HCT116 (cell line): ENCODE results near the gene ACOX3. TPM values are rescaled to one million over a fixed set of nuclear protein-coding genes. Genes with fewer than 3 reads are reported as not detected.

Source experiments
- ATAC-seq: fragments of 200-7000 bp; cut with Tn5 transposase; 2 replicates; pipeline ENCODE4 v1.9.1; 2020; ENCODE audit warnings: mild to moderate bottlenecking, moderate library complexity
- BruUV-seq: library from RNA; stranded (reverse); fragments of 400-500 nt; replicated peaks from 2 replicates; lab custom pipeline; 2021; lab: Mats Ljungman, UMichigan
- CTCF ChIA-PET: fragments of 300-600 bp; sonication (Branson Sonifier 250); formaldehyde crosslinking; loops from one replicate; lab custom pipeline; 2021; ENCODE audit warnings: antibody characterized with exemption; lab: Charles Lee
- POLR2A ChIA-PET: fragments of 300-600, 350-600 bp; sonication (Branson Sonifier 250); formaldehyde crosslinking; loops from one replicate; lab custom pipeline; 2021; ENCODE audit warnings: antibody characterized with exemption; lab: Charles Lee
- RAD21 ChIA-PET, 2 experiments: fragments of 300-600 bp; sonication (Branson Sonifier 250); formaldehyde crosslinking; loops; one replicate each; lab custom pipeline; 2023; ENCODE audit warnings: low total read pairs in 2 of 2; ENCODE audit not compliant: uncharacterized antibody in 2 of 2, unreplicated experiment in 2 of 2, low non-redundant PET in 1 of 2; lab: Charles Lee
- DNase-seq: peaks from one replicate; pipeline ENCODE4 v3.0.0-alpha.2; 2010; ENCODE audit warnings: low read depth, low spot score
- H2AFZ ChIP-seq: fragments of 200-600 bp; shearing (Covaris generic), sonication (generic); 2 replicates; pipeline ENCODE4 v1.6.1; 2017; ENCODE audit warnings: low read depth, mixed run types, mixed read lengths, antibody characterized with exemption, low read length; ENCODE audit not compliant: poor library complexity, severe bottlenecking
- H3K27ac ChIP-seq: 2 replicates; pipeline ENCODE4 v1.5.1; 2012; ENCODE audit warnings: low read depth, low read length
- H3K27me3 ChIP-seq: fragments of 200-600 bp; sonication (generic); 2 replicates; pipeline ENCODE4 v1.6.1; 2016; ENCODE audit warnings: mixed run types, low read length, mixed read lengths; ENCODE audit not compliant: insufficient read depth
- H3K36me3 ChIP-seq, 2 experiments: fragments of 200-500 bp in 1 of 2; fragments of 200-600 bp in 1 of 2; sonication (Bioruptor generic) in 1 of 2; sonication (generic) in 1 of 2; 2 replicates each; pipeline versions ENCODE4 v1.5.1 to v1.6.1; 2014 to 2016; ENCODE audit warnings: low read length in 2 of 2, inconsistent platforms in 1 of 2, mixed read lengths in 1 of 2, mixed run types in 1 of 2; ENCODE audit not compliant: insufficient read depth in 2 of 2, control insufficient read depth in 1 of 2
- H3K4me1 ChIP-seq, 2 experiments: fragments of 200-600 bp in 1 of 2; sonication (generic) in 1 of 2; 2 replicates each; pipeline versions ENCODE4 v1.5.1 to v1.6.1; 2012 to 2017; ENCODE audit warnings: low read length in 2 of 2, inconsistent platforms in 1 of 2, mild to moderate bottlenecking in 1 of 2, mixed read lengths in 1 of 2, mixed run types in 1 of 2, moderate library complexity in 1 of 2; ENCODE audit not compliant: insufficient read depth in 2 of 2, control insufficient read depth in 1 of 2
- H3K4me2 ChIP-seq: fragments of 200-600 bp; sonication (generic); 2 replicates; pipeline ENCODE4 v1.6.1; 2017; ENCODE audit warnings: mixed run types, low read length, mixed read lengths
- H3K4me3 ChIP-seq, 2 experiments: fragments of 200-600 bp in 1 of 2; sonication (generic) in 1 of 2; replicated peaks in 1 of 2; 2 replicates each; pipeline ENCODE4 v1.5.1; 2011 to 2016; ENCODE audit warnings: low read length in 2 of 2, control low read depth in 1 of 2, low read depth in 1 of 2, mild to moderate bottlenecking in 1 of 2, mixed read lengths in 1 of 2, mixed run types in 1 of 2
- H3K79me2 ChIP-seq: fragments of 200-600 bp; sonication (generic); 2 replicates; pipeline ENCODE4 v1.6.1; 2017; ENCODE audit warnings: mild to moderate bottlenecking, mixed run types, low read length, moderate library complexity, mixed read lengths; ENCODE audit not compliant: insufficient read depth
- H3K9ac ChIP-seq: fragments of 200-600 bp; sonication (generic); 2 replicates; pipeline ENCODE4 v1.6.1; 2016; ENCODE audit warnings: low read length, mixed read lengths
- H3K9me2 ChIP-seq: fragments of 200-600 bp; sonication (generic), shearing (Covaris generic); 2 replicates; pipeline ENCODE4 v1.6.1; 2017; ENCODE audit warnings: mixed run types, mild to moderate bottlenecking, moderate library complexity; ENCODE audit not compliant: insufficient read depth
- H3K9me3 ChIP-seq, 2 experiments: fragments of 200-500 bp in 1 of 2; fragments of 200-600 bp in 1 of 2; sonication (Bioruptor generic) in 1 of 2; sonication (generic) in 1 of 2; 2 replicates each; pipeline ENCODE4 v1.6.1; 2014 to 2017; ENCODE audit warnings: low read length in 2 of 2, mixed read lengths in 2 of 2, inconsistent platforms in 1 of 2, low read depth in 1 of 2, mild to moderate bottlenecking in 1 of 2, mixed run types in 1 of 2, moderate library complexity in 1 of 2; ENCODE audit not compliant: control insufficient read depth in 1 of 2, insufficient read depth in 1 of 2
- H4K20me1 ChIP-seq: fragments of 200-600 bp; sonication (generic), shearing (Covaris generic); 2 replicates; pipeline ENCODE4 v1.6.1; 2017; ENCODE audit warnings: mixed run types, mild to moderate bottlenecking, moderate library complexity; ENCODE audit not compliant: insufficient read depth
- CBX3 ChIP-seq: IDR thresholded peaks from 2 replicates; pipeline ENCODE4 v1.6.1; 2012; ENCODE audit warnings: low read depth
- ELF1 ChIP-seq: IDR thresholded peaks from 2 replicates; pipeline ENCODE4 v1.6.1; 2012; ENCODE audit warnings: low read depth, borderline replicate concordance
- FOSL1 ChIP-seq: IDR thresholded peaks from 2 replicates; pipeline ENCODE4 v1.6.1; 2012; ENCODE audit warnings: low read depth
- JUND ChIP-seq: IDR thresholded peaks from 2 replicates; pipeline ENCODE4 v1.6.1; 2012
- POLR2A ChIP-seq: IDR thresholded peaks from 2 replicates; pipeline ENCODE4 v1.7.0; 2011; ENCODE audit warnings: borderline replicate concordance; ENCODE audit not compliant: insufficient read depth, insufficient read length; ENCODE audit errors: extremely low read depth
- POLR2AphosphoS5 ChIP-seq: IDR thresholded peaks from 2 replicates; pipeline ENCODE4 v1.6.1; 2011; ENCODE audit warnings: mild to moderate bottlenecking, low read depth, low read length, moderate library complexity
- RAD21 ChIP-seq: IDR thresholded peaks from 2 replicates; pipeline ENCODE4 v1.6.1; 2012; ENCODE audit warnings: low read depth, mild to moderate bottlenecking
- SIN3A ChIP-seq: IDR thresholded peaks from 2 replicates; pipeline ENCODE4 v1.6.1; 2012; ENCODE audit warnings: low read depth
- SP1 ChIP-seq: IDR thresholded peaks from 2 replicates; pipeline ENCODE4 v1.6.1; 2012; ENCODE audit warnings: low read depth
- TCF7L2 ChIP-seq: IDR thresholded peaks from 2 replicates; pipeline ENCODE4 v1.7.0; 2011; ENCODE audit warnings: borderline replicate concordance, inconsistent platforms; ENCODE audit not compliant: insufficient read depth, insufficient read length; ENCODE audit errors: extremely low read depth
- YY1 ChIP-seq: IDR thresholded peaks from 2 replicates; pipeline ENCODE4 v1.6.1; 2011; ENCODE audit warnings: low read length, low read depth, moderate library complexity, mild to moderate bottlenecking; ENCODE audit not compliant: insufficient replicate concordance; ENCODE audit errors: extremely low read depth
- ZNF274 ChIP-seq: fragments of 200-500 bp; sonication (Bioruptor generic); IDR thresholded peaks from 2 replicates; pipeline ENCODE4 v1.6.1; 2014; ENCODE audit warnings: mild to moderate bottlenecking, low read depth, low read length, inconsistent platforms
- intact Hi-C: fragments of 100-400 bp; cut with micrococcal nuclease; formaldehyde crosslinking; loops from 2 replicates; pipeline ENCODE4 v1.10.0; 2022
- total RNA-seq: library from RNA; stranded (reverse); gene quantifications from one replicate; pipeline ENCODE4 v1.2.1, GENCODE V29; 2021; ENCODE audit not compliant: unreplicated experiment
- TF ChIP-seq, protein P1 (sequence below): IDR thresholded peaks from 2 replicates; pipeline ENCODE4 v1.6.1; 2012; ENCODE audit warnings: low read depth
- TF ChIP-seq, protein P2 (sequence below): IDR thresholded peaks from 2 replicates; pipeline ENCODE4 v1.6.1; 2012
- TF ChIP-seq, protein P3 (sequence below), 3 experiments: fragments of 200-600 bp in 1 of 3; sonication (generic) in 1 of 3; IDR thresholded peaks in 2 of 3; conservative IDR thresholded peaks in 1 of 3; 2 replicates each; pipeline ENCODE4 v1.5.1; 2012 to 2017; ENCODE audit warnings: low read depth in 2 of 3, low read length in 2 of 3, antibody characterized with exemption in 1 of 3, borderline replicate concordance in 1 of 3, control low read depth in 1 of 3, mild to moderate bottlenecking in 1 of 3, mixed read lengths in 1 of 3, mixed run types in 1 of 3, moderate library complexity in 1 of 3; ENCODE audit not compliant: insufficient read depth in 1 of 3

The ACOX3 gene
- total RNA-seq, 1 experiment from 2014 or later, result 16.9 TPM

DNA sequence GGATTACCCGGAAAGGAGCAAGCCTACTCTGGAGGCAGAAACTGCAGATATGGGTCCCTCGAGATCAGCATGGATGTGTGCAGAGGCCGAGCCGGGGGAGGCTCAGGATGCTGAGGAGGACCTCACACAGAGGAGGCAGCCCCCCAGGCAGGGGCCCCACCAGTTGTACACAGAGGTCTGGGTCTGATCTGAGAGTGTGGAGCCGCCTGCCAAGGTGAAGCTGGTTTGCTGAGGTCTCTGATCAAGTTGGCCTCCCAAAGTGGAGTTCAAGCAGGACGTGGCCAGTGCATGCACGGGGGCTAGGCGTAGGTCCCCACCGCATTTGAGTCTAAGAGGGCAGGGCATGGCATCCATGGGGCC lies 35.0 kb downstream of the ACOX3 start (continued):
- TF ChIP-seq, protein P1, sequence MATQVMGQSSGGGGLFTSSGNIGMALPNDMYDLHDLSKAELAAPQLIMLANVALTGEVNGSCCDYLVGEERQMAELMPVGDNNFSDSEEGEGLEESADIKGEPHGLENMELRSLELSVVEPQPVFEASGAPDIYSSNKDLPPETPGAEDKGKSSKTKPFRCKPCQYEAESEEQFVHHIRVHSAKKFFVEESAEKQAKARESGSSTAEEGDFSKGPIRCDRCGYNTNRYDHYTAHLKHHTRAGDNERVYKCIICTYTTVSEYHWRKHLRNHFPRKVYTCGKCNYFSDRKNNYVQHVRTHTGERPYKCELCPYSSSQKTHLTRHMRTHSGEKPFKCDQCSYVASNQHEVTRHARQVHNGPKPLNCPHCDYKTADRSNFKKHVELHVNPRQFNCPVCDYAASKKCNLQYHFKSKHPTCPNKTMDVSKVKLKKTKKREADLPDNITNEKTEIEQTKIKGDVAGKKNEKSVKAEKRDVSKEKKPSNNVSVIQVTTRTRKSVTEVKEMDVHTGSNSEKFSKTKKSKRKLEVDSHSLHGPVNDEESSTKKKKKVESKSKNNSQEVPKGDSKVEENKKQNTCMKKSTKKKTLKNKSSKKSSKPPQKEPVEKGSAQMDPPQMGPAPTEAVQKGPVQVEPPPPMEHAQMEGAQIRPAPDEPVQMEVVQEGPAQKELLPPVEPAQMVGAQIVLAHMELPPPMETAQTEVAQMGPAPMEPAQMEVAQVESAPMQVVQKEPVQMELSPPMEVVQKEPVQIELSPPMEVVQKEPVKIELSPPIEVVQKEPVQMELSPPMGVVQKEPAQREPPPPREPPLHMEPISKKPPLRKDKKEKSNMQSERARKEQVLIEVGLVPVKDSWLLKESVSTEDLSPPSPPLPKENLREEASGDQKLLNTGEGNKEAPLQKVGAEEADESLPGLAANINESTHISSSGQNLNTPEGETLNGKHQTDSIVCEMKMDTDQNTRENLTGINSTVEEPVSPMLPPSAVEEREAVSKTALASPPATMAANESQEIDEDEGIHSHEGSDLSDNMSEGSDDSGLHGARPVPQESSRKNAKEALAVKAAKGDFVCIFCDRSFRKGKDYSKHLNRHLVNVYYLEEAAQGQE, result no peak
- TF ChIP-seq, protein P2, sequence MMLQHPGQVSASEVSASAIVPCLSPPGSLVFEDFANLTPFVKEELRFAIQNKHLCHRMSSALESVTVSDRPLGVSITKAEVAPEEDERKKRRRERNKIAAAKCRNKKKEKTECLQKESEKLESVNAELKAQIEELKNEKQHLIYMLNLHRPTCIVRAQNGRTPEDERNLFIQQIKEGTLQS, result no peak
- TF ChIP-seq CBX3, result no peak
- TF ChIP-seq, all 23 proteins: peak for 0

DNA sequence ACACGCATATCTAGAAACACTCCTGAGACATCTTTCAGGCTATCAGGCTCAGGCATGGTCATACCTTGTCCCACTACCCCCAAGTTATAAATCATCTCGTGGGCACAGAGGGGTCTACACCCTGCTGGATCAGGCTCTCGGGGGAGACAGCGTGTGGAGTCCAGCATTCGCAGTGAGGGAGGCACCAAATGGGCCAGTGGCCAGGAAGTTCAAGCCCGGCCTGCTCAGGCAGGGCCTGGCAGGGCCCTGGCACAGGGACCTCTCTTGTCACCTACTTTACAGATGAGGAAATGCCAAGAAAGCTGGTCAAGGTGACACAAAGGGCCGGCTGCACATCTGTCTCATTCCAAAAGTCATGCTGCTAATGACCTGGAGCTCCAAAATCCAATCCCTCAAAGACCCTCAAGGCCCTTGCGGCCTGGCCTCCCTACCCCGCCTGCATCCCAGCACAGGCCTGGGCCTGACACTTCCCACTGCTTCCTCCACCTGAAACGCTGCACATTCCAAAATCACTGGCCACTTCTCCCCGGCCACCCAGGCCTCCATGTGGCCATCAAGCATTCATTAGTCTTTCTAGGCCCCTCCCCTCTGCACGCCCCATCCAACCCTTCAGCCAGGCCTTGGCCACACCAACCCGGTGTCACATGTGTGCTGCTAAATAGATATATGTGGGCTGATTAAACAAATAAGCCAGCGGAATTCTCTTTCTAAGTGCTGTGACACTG lies 35.6 kb downstream of the ACOX3 start:
- Histone ChIP-seq H3K27ac (no peak overlapping the region), H3K79me2 (no peaks in the 10 kb centered on the region), H3K9me3 (no peaks in the 10 kb centered on the region), H3K4me2 (no peak overlapping the region), H3K4me3 (no peak overlapping the region), H3K9ac (no peak overlapping the region), H3K27me3 (no peaks in the 10 kb centered on the region), H3K36me3 (no peaks in the 10 kb centered on the region; a peak in 1 of 4 replicates), H3K4me1 (peaks cover 7% of the 10 kb centered on the region in 2 experiments; a peak in 3 of 4 replicates), H3K9me2 (no peaks in the 10 kb centered on the region), H2AFZ (no peak overlapping the region), H4K20me1 (no peaks in the 10 kb centered on the region)
- no peak for ATAC-seq
- POLR2A ChIA-PET, result no interaction called here
- CTCF ChIA-PET, result no interaction called here
- intact Hi-C loops, result no loop called here
- no TSS peak for BruUV-seq
- DNase-seq, result no peak
- RAD21 ChIA-PET, result interaction anchor here in 1 of 2 experiments (1.3 kb wide), 1 partner anchor 163 kb away, joined by 3 read pairs; no protein-coding TSS in a partner anchor
- TF ChIP-seq TCF7L2 (no peak), SP1 (no peak), JUND (no peak), YY1 (no peak), ELF1 (no peak), POLR2A (no peak), FOSL1 (no peak), SIN3A (no peak), RAD21 (no peak), ZNF274 (no peak), POLR2AphosphoS5 (no peak)
- TF ChIP-seq, protein P3, sequence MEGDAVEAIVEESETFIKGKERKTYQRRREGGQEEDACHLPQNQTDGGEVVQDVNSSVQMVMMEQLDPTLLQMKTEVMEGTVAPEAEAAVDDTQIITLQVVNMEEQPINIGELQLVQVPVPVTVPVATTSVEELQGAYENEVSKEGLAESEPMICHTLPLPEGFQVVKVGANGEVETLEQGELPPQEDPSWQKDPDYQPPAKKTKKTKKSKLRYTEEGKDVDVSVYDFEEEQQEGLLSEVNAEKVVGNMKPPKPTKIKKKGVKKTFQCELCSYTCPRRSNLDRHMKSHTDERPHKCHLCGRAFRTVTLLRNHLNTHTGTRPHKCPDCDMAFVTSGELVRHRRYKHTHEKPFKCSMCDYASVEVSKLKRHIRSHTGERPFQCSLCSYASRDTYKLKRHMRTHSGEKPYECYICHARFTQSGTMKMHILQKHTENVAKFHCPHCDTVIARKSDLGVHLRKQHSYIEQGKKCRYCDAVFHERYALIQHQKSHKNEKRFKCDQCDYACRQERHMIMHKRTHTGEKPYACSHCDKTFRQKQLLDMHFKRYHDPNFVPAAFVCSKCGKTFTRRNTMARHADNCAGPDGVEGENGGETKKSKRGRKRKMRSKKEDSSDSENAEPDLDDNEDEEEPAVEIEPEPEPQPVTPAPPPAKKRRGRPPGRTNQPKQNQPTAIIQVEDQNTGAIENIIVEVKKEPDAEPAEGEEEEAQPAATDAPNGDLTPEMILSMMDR (IDR thresholded peaks at IDR 0.05 in 2 of 3, conservative IDR thresholded peaks at IDR 0.05 in 1 of 3; ENCODE audit: borderline replicate concordance in 1 of 3, insufficient read depth in 1 of 3, low read depth in 2 of 3, low read length in 2 of 3), result no peak
- TF ChIP-seq, protein P1, result no peak
